ENCODE data around the gene UBQLN4.
A peak's percentile ranks its signal among the peaks of the same experiment; 100 is the strongest.

Gene UBQLN4

GRCh38 chr1:156086256-156086662 is 32.7 kb upstream of the UBQLN4 start:
- Histone ChIP-seq H3K4me1 (ENCODE audit: insufficient read depth, low read length) (peaks cover 28% of the 10 kb centered on the region), H3K9me3 (ENCODE audit: control insufficient read depth, insufficient read depth, low read length) (no peaks in the 10 kb centered on the region), H3K9ac (ENCODE audit: low read depth, low read length) (no peak overlapping the region), H3K36me3 (ENCODE audit: insufficient read depth, low read length) (no peaks in the 10 kb centered on the region)

GRCh38 chr1:156083800-156084790 is 30.5 kb upstream of the UBQLN4 start:
- Histone ChIP-seq H3K36me3 (ENCODE audit: insufficient read depth, low read length) (no peaks in the 10 kb centered on the region), H3K9ac (ENCODE audit: low read depth, low read length) (peak overlapping the region; percentile 63), H3K4me1 (ENCODE audit: insufficient read depth, low read length) (peaks cover 23% of the 10 kb centered on the region)

GRCh38 chr1:156082309-156083091 is 28.9 kb upstream of the UBQLN4 start, which contains the start of gene MEX3A:
TSS of gene MEX3A (minus strand) at chr1:156082465. CDS start at chr1:156081998, 467 bp downstream.
- no peaks in the 10 kb centered on the region for H3K9me3 ChIP-seq (ENCODE audit: control insufficient read depth, insufficient read depth, low read length)
- peaks cover 37% of the 10 kb centered on the region for H3K4me1 ChIP-seq (ENCODE audit: insufficient read depth, low read length)
- H3K36me3 ChIP-seq (ENCODE audit: insufficient read depth, low read length) = no peaks in the 10 kb centered on the region
- peak within 1 kb of the TSS; percentile 85 for H3K9ac ChIP-seq (ENCODE audit: low read depth, low read length)

More at GRCh38 chr1:156083800-156084790, 30.5 kb upstream of the UBQLN4 start:
- no peaks in the 10 kb centered on the region for H3K9me3 ChIP-seq (ENCODE audit: control insufficient read depth, insufficient read depth, low read length)

- Histone ChIP-seq H3K4me1 (ENCODE audit: insufficient read depth, low read length) (peaks cover 43% of the 10 kb centered on the region), H3K36me3 (ENCODE audit: insufficient read depth, low read length) (no peaks in the 10 kb centered on the region), H3K9ac (ENCODE audit: low read depth, low read length) (peak overlapping the region; percentile 76), H3K9me3 (ENCODE audit: control insufficient read depth, insufficient read depth, low read length) (no peaks in the 10 kb centered on the region)
Observed at GRCh38 chr1:156081917-156082308, 28.3 kb upstream of the UBQLN4 start.

GRCh38 chr1:156081180-156081916 is 27.8 kb upstream of the UBQLN4 start:
- Histone ChIP-seq H3K36me3 (ENCODE audit: insufficient read depth, low read length) (no peaks in the 10 kb centered on the region), H3K9me3 (ENCODE audit: control insufficient read depth, insufficient read depth, low read length) (no peaks in the 10 kb centered on the region), H3K9ac (ENCODE audit: low read depth, low read length) (peak overlapping the region; percentile 85), H3K4me1 (ENCODE audit: insufficient read depth, low read length) (peaks cover 41% of the 10 kb centered on the region)

GRCh38 chr1:156080863-156081179 is 27.2 kb upstream of the UBQLN4 start:
- peaks cover 40% of the 10 kb centered on the region for H3K4me1 ChIP-seq (ENCODE audit: insufficient read depth, low read length)

GRCh38 chr1:156080241-156080862 is 26.8 kb upstream of the UBQLN4 start:
- peak overlapping the region; percentile 85 for H3K9ac ChIP-seq (ENCODE audit: low read depth, low read length)
- H3K36me3 ChIP-seq (ENCODE audit: insufficient read depth, low read length) = no peaks in the 10 kb centered on the region
- H3K4me1 ChIP-seq (ENCODE audit: insufficient read depth, low read length) = peaks cover 45% of the 10 kb centered on the region
- no peaks in the 10 kb centered on the region for H3K9me3 ChIP-seq (ENCODE audit: control insufficient read depth, insufficient read depth, low read length)

More at GRCh38 chr1:156080863-156081179, 27.2 kb upstream of the UBQLN4 start:
- H3K9ac ChIP-seq (ENCODE audit: low read depth, low read length) = peak overlapping the region; percentile 85
- no peaks in the 10 kb centered on the region for H3K9me3 ChIP-seq (ENCODE audit: control insufficient read depth, insufficient read depth, low read length)
- no peaks in the 10 kb centered on the region for H3K36me3 ChIP-seq (ENCODE audit: insufficient read depth, low read length)

GRCh38 chr1:156079762-156080161 is 26.2 kb upstream of the UBQLN4 start:
- H3K4me1 ChIP-seq (ENCODE audit: insufficient read depth, low read length) = peaks cover 46% of the 10 kb centered on the region
- peak overlapping the region; percentile 85; the same call in 1 of the 2 replicates for H3K9ac ChIP-seq (ENCODE audit: low read depth, low read length)

GRCh38 chr1:156078728-156079127 is 25.1 kb upstream of the UBQLN4 start:
- no peaks in the 10 kb centered on the region for H3K9me3 ChIP-seq (ENCODE audit: control insufficient read depth, insufficient read depth, low read length)
- no peak overlapping the region for H3K9ac ChIP-seq (ENCODE audit: low read depth, low read length)
- peaks cover 43% of the 10 kb centered on the region for H3K4me1 ChIP-seq (ENCODE audit: insufficient read depth, low read length)
- no peaks in the 10 kb centered on the region for H3K36me3 ChIP-seq (ENCODE audit: insufficient read depth, low read length)

More at GRCh38 chr1:156079762-156080161, 26.2 kb upstream of the UBQLN4 start:
- no peaks in the 10 kb centered on the region for H3K9me3 ChIP-seq (ENCODE audit: control insufficient read depth, insufficient read depth, low read length)
- H3K36me3 ChIP-seq (ENCODE audit: insufficient read depth, low read length) = no peaks in the 10 kb centered on the region

- peak overlapping the region; percentile 53; the same call in 1 of the 2 replicates for H3K9ac ChIP-seq (ENCODE audit: low read depth, low read length)
- H3K4me1 ChIP-seq (ENCODE audit: insufficient read depth, low read length) = peaks cover 53% of the 10 kb centered on the region
- no peaks in the 10 kb centered on the region for H3K9me3 ChIP-seq (ENCODE audit: control insufficient read depth, insufficient read depth, low read length)
- no peaks in the 10 kb centered on the region for H3K36me3 ChIP-seq (ENCODE audit: insufficient read depth, low read length)
Observed at GRCh38 chr1:156077430-156077760, 23.8 kb upstream of the UBQLN4 start.

- Histone ChIP-seq H3K9ac (ENCODE audit: low read depth, low read length) (peak overlapping the region; percentile 53), H3K36me3 (ENCODE audit: insufficient read depth, low read length) (no peaks in the 10 kb centered on the region), H3K4me1 (ENCODE audit: insufficient read depth, low read length) (peaks cover 55% of the 10 kb centered on the region), H3K9me3 (ENCODE audit: control insufficient read depth, insufficient read depth, low read length) (no peaks in the 10 kb centered on the region)
Observed at GRCh38 chr1:156076609-156077429, 23.2 kb upstream of the UBQLN4 start.

- no peaks in the 10 kb centered on the region for H3K36me3 ChIP-seq (ENCODE audit: insufficient read depth, low read length)
- peaks cover 55% of the 10 kb centered on the region for H3K4me1 ChIP-seq (ENCODE audit: insufficient read depth, low read length)
- peak overlapping the region; percentile 53; the same call in 1 of the 2 replicates for H3K9ac ChIP-seq (ENCODE audit: low read depth, low read length)
- H3K9me3 ChIP-seq (ENCODE audit: control insufficient read depth, insufficient read depth, low read length) = no peaks in the 10 kb centered on the region
Observed at GRCh38 chr1:156075775-156076204, 22.2 kb upstream of the UBQLN4 start.

- Histone ChIP-seq H3K4me1 (ENCODE audit: insufficient read depth, low read length) (peaks cover 55% of the 10 kb centered on the region), H3K9me3 (ENCODE audit: control insufficient read depth, insufficient read depth, low read length) (no peaks in the 10 kb centered on the region), H3K36me3 (ENCODE audit: insufficient read depth, low read length) (no peaks in the 10 kb centered on the region), H3K9ac (ENCODE audit: low read depth, low read length) (0 out of 2 replicates have a peak overlapping the region, but pooled peaks have one; percentile 12)
Observed at GRCh38 chr1:156075162-156075561, 21.6 kb upstream of the UBQLN4 start.
